PC-9 (cell line): ENCODE results near the gene CTSE. TPM values are rescaled to one million over a fixed set of nuclear protein-coding genes. Genes with fewer than 3 reads are reported as not detected.
A peak's percentile ranks its signal among the peaks of the same experiment; 100 is the strongest.

Experiments used
- BruUV-seq: library from RNA; stranded (reverse); fragments of 400-500 nt; replicated peaks from 2 replicates; lab custom pipeline; 2021; lab: Mats Ljungman, UMichigan
- CTCF ChIA-PET: fragments of 300-600 bp; sonication (Branson Sonifier 250); formaldehyde crosslinking; loops from one replicate; lab custom pipeline; 2022; ENCODE audit warnings: antibody characterized with exemption; lab: Charles Lee
- POLR2A ChIA-PET: fragments of 300-600 bp; sonication (Branson Sonifier 250); formaldehyde crosslinking; loops from one replicate; lab custom pipeline; 2022; ENCODE audit warnings: antibody characterized with exemption; ENCODE audit not compliant: unreplicated experiment; lab: Charles Lee
- DNase-seq, 2 experiments: peaks; one replicate each; pipeline versions ENCODE4 v3.0.0 to v3.0.0-alpha.2; 2015 to 2022; ENCODE audit warnings: mixed read lengths in 1 of 2
- H2AFZ ChIP-seq: fragments of 200-600 bp; sonication (generic); 2 replicates; pipeline ENCODE4 v1.8.1; 2017; ENCODE audit warnings: antibody characterized with exemption
- H3F3A ChIP-seq: fragments of 200-600 bp; sonication (generic); 2 replicates; pipeline ENCODE4 v1.8.1; 2017; ENCODE audit warnings: antibody characterized with exemption, mild to moderate bottlenecking, low read depth; ENCODE audit not compliant: insufficient read depth
- H3K27ac ChIP-seq: fragments of 200-600 bp; sonication (generic); 2 replicates; pipeline ENCODE4 v1.6.1; 2016; ENCODE audit warnings: mixed run types
- H3K27me3 ChIP-seq: fragments of 200-600 bp; sonication (generic); 2 replicates; pipeline ENCODE4 v1.6.1; 2016; ENCODE audit warnings: low read depth, mixed run types; ENCODE audit not compliant: insufficient read depth
- H3K36me3 ChIP-seq: fragments of 200-600 bp; sonication (generic); 2 replicates; pipeline ENCODE4 v1.6.1; 2016; ENCODE audit warnings: low read depth, mixed run types
- H3K4me1 ChIP-seq: fragments of 200-600 bp; sonication (generic); replicated peaks from 2 replicates; pipeline ENCODE4 v1.6.1; 2016; ENCODE audit warnings: mixed run types; ENCODE audit not compliant: insufficient read depth
- H3K4me2 ChIP-seq: fragments of 200-600 bp; sonication (generic); 2 replicates; pipeline ENCODE4 v1.6.1; 2017; ENCODE audit warnings: mixed run types
- H3K4me3 ChIP-seq: fragments of 200-600 bp; sonication (generic); 2 replicates; pipeline ENCODE4 v1.6.1; 2016; ENCODE audit warnings: mixed run types
- H3K79me2 ChIP-seq: fragments of 200-600 bp; sonication (generic); 2 replicates; pipeline ENCODE4 v1.6.1; 2017; ENCODE audit warnings: low read depth, mixed run types
- H3K9me2 ChIP-seq: fragments of 200-600 bp; sonication (generic); 2 replicates; pipeline ENCODE4 v1.8.1; 2017; ENCODE audit warnings: mild to moderate bottlenecking; ENCODE audit not compliant: insufficient read depth
- H3K9me3 ChIP-seq: fragments of 200-600 bp; sonication (generic); 2 replicates; pipeline ENCODE4 v1.8.1; 2016; ENCODE audit warnings: low read depth; ENCODE audit not compliant: insufficient read depth
- H4K20me1 ChIP-seq: fragments of 200-600 bp; sonication (generic); 2 replicates; pipeline ENCODE4 v1.8.1; 2017; ENCODE audit not compliant: insufficient read depth
- CTCF ChIP-seq: fragments of 200-600 bp; sonication (generic); conservative IDR thresholded peaks from 2 replicates; pipeline ENCODE4 v1.6.1; 2017; ENCODE audit warnings: mixed run types, antibody characterized with exemption, mild to moderate bottlenecking, moderate library complexity
- EZH2 ChIP-seq: fragments of 200-600 bp; sonication (generic); IDR thresholded peaks from 2 replicates; pipeline ENCODE4 v1.8.0; 2017; ENCODE audit warnings: antibody characterized with exemption, low read depth
- intact Hi-C: fragments of 100-400 bp; cut with micrococcal nuclease; formaldehyde crosslinking; loops from one replicate; pipeline ENCODE4 v1.10.0; 2022; ENCODE audit not compliant: unreplicated experiment
- total RNA-seq: library from RNA; stranded (reverse); gene quantifications from 2 replicates; pipeline ENCODE4 v1.2.3, GENCODE V29; 2021

The CTSE gene
- total RNA-seq, 1 experiment from 2014 or later: 1.2 TPM

GRCh38 chr1:205979301-205979700, 44.4 kb downstream of the CTSE start:
- Histone ChIP-seq H3F3A (peaks cover 18% of the 10 kb centered on the region), H3K79me2 (no peaks in the 10 kb centered on the region), H3K27me3 (no peaks in the 10 kb centered on the region), H3K27ac (no peak overlapping the region), H3K36me3 (no peaks in the 10 kb centered on the region), H3K4me3 (no peak overlapping the region), H3K9me3 (peaks cover 3% of the 10 kb centered on the region; the same call in 1 of the 2 replicates), H4K20me1 (no peaks in the 10 kb centered on the region), H2AFZ (no peak overlapping the region), H3K4me2 (no peak overlapping the region), H3K9me2 (no peaks in the 10 kb centered on the region), H3K4me1 (peaks cover 37% of the 10 kb centered on the region)
- TF ChIP-seq CTCF (no peak), EZH2 (no peak)
- no peak for DNase-seq
- no TSS peak for BruUV-seq
- POLR2A ChIA-PET: no interaction called here
- intact Hi-C loops: no loop called here
- CTCF ChIA-PET: interaction anchor here (1.2 kb wide), 1 partner anchor 819 kb away, joined by 3 read pairs; no protein-coding TSS in a partner anchor

GRCh38 chr1:205978676-205979075, 45.0 kb downstream of the CTSE start:
- H4K20me1 ChIP-seq: no peaks in the 10 kb centered on the region
- H3K4me3 ChIP-seq: no peak overlapping the region
- peaks cover 31% of the 10 kb centered on the region for H3K4me1 ChIP-seq
- TF ChIP-seq EZH2 (no peak), CTCF (no peak)
- H3K27ac ChIP-seq: no peak overlapping the region
- ChIA-PET POLR2A (no interaction called here), CTCF (interaction anchor here (3.2 kb wide), 1 partner anchor 60 kb away, joined by 79 read pairs; no protein-coding TSS in a partner anchor)
- H3K79me2 ChIP-seq: no peaks in the 10 kb centered on the region
- no peak for DNase-seq
- peaks cover 18% of the 10 kb centered on the region for H3F3A ChIP-seq
- no peaks in the 10 kb centered on the region for H3K27me3 ChIP-seq
- H3K36me3 ChIP-seq: no peaks in the 10 kb centered on the region
- no peak overlapping the region for H3K4me2 ChIP-seq
- peaks cover 3% of the 10 kb centered on the region; the same call in 1 of the 2 replicates for H3K9me3 ChIP-seq
- no peaks in the 10 kb centered on the region for H3K9me2 ChIP-seq
- H2AFZ ChIP-seq: no peak overlapping the region
- BruUV-seq: no TSS peak
- intact Hi-C loops: no loop called here

- CTCF ChIA-PET: interaction anchor here (0.5 to 3.2 kb wide), 20 partner anchors 9 to 569 kb away, joined by 3 to 79 read pairs (median 4); partner anchors contain the start of genes SLC26A9 and SLC41A1
- Histone ChIP-seq H3K36me3 (no peaks in the 10 kb centered on the region), H3K27me3 (no peaks in the 10 kb centered on the region), H3K9me2 (no peaks in the 10 kb centered on the region), H3F3A (peaks cover 24% of the 10 kb centered on the region), H2AFZ (no peak overlapping the region), H3K4me1 (peaks cover 27% of the 10 kb centered on the region), H3K79me2 (no peaks in the 10 kb centered on the region), H3K4me3 (no peak overlapping the region), H3K9me3 (peaks cover 3% of the 10 kb centered on the region; the same call in 1 of the 2 replicates), H4K20me1 (no peaks in the 10 kb centered on the region), H3K4me2 (no peak overlapping the region), H3K27ac (no peak overlapping the region)
- POLR2A ChIA-PET: interaction anchor here (0.6 kb wide), 1 partner anchor 403 kb away, joined by 5 read pairs; no protein-coding TSS in a partner anchor
- peak; percentile 98 for TF ChIP-seq CTCF
- TF ChIP-seq EZH2: no peak
- intact Hi-C loops: loop anchor here (1.0 to 2.0 kb wide), 3 partner anchors 58 to 313 kb away; no protein-coding TSS in a partner anchor
- DNase-seq: peak; percentile 74 to 75
- BruUV-seq: no TSS peak
Observed at GRCh38 chr1:205977402-205978014, 46.2 kb downstream of the CTSE start.
